ENCODE results near the gene ZNF22.

The ZNF22 gene

GRCh38 chr10:45000752-45001380 lies at the start of gene ZNF22:
TSS of gene ZNF22 (plus strand) at chr10:45000923. CDS start at chr10:45003369, 2,446 bp downstream.
- TF ChIP-seq CTCF (IDR thresholded peaks at IDR 0.05; ENCODE audit: insufficient read depth, missing control alignments) = no peak
- FAIRE-seq (no peak), DNase-seq (ENCODE audit: insufficient read length, low spot score) (peak; percentile 62)

- FAIRE-seq = no peak
Measured at GRCh38 chr10:44951576-44952226, 49.0 kb upstream of the ZNF22 start.

DNA sequence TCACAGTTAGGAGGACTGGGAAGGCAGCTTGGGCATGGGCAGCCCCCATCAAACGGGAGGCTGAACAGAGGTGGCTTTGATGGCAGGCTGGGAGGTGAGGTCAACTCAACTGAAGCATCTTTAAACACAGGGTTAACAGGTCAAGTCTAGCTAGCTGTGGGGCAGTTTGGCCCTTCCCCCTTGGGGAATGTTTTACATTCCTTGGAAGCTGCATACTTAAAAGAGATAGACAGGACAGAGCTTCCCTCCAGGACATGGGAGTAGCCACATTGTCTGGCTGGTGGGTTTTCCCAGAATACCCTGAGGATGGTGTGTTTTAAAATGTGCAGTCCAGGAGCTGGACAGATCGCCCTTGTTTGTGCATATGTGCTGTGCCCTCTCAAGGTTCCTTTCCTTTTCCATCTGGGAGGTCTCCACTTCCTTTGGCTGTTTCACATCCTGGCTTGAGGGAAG lies 47.9 kb upstream of the ZNF22 start:
- TF ChIP-seq CTCF (IDR thresholded peaks at IDR 0.05; ENCODE audit: insufficient read depth, missing control alignments) = no peak
- DNase-seq (ENCODE audit: insufficient read length, low spot score) (no peak), FAIRE-seq (no peak)

More at GRCh38 chr10:44951576-44952226, 49.0 kb upstream of the ZNF22 start:
- no peak for TF ChIP-seq CTCF (IDR thresholded peaks at IDR 0.05; ENCODE audit: insufficient read depth, missing control alignments)
- DNase-seq (ENCODE audit: insufficient read length, low spot score) = no peak

GRCh38 chr10:44954042-44954441 lies 46.7 kb upstream of the ZNF22 start:
- no peak for FAIRE-seq

DNA sequence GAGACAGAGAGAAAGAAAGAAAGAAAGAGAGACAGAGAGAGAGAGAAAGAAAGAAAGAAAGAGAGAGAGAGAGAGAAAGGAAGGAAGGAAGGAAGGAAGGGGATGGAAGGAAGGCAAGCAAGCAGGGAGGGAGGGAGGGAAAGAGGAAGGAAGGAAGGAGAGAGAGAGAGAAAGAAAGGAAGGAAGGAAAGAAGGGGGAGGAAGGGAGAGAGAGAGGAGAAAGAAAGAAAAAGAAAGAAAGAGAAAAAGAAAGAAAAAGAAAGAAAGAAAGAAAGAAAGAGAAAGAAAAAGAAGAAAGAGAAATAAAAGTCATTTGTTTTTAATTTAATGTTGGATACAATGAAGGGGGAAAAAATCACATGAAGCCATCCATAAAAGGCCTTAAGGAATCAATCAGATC lies 45.8 kb upstream of the ZNF22 start:
- FAIRE-seq = no peak
- no peak for TF ChIP-seq CTCF (IDR thresholded peaks at IDR 0.05; ENCODE audit: insufficient read depth, missing control alignments)
- no peak for DNase-seq (ENCODE audit: insufficient read length, low spot score)

More at GRCh38 chr10:44954042-44954441, 46.7 kb upstream of the ZNF22 start:
- TF ChIP-seq CTCF (IDR thresholded peaks at IDR 0.05; ENCODE audit: insufficient read depth, missing control alignments) = no peak
- no peak for DNase-seq (ENCODE audit: insufficient read length, low spot score)

DNA sequence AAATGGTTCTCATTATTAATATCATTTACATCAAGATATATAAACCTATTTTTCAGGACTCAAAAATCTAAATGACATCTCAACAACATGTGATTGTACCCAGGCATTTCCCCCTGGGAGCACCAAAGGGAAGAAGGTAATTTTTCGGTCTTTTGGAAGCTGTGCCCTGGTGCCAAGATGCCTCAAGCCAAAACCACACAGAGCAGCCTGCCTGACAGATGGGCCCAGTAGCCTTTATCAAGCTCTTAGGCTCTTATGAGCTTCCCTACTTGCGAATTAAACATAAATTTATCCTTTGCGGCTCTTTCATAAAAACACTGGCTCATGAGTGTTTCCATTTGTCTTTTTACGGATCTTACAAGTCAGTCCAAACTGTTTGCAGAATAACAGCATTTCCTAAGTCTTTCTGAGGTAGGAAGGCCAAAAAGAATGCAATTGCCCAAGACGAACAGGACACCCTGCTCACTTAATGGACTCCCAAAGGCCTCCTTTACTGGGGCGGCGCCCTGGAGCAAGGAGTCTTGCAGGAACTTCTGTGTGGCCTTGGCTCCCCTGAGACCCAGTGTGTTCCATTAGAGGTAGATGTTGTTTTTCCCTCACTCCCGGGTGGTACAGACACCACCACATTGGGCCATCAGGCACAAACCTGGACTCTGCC lies 45.2 kb upstream of the ZNF22 start:
- no peak for FAIRE-seq
- DNase-seq (ENCODE audit: insufficient read length, low spot score) = no peak
- no peak for TF ChIP-seq CTCF (IDR thresholded peaks at IDR 0.05; ENCODE audit: insufficient read depth, missing control alignments)

Measured in D721Med (cell line).